GM13976 (cell line): ENCODE results near the gene RGS16.

Experiments used
- DNase-seq: peaks from one replicate; pipeline ENCODE4 v3.0.0; 2012; ENCODE audit warnings: low spot score
- CTCF ChIP-seq: IDR thresholded peaks from 2 replicates; pipeline ENCODE4 v1.5.1; 2012; ENCODE audit warnings: borderline replicate concordance, mild to moderate bottlenecking; ENCODE audit not compliant: insufficient read depth; ENCODE audit errors: extremely low read depth, missing control alignments, control extremely low read depth
- in situ Hi-C: fragments of 300-500 bp; cut with MboI; formaldehyde crosslinking; loops from one replicate; pipeline ENCODE4 v1.12.0; 2022; ENCODE audit warnings: low sequenced_read_pairs, mixed read lengths, inconsistent platforms; ENCODE audit not compliant: unreplicated experiment

RGS16 gene

GRCh38 chr1:182630586-182630985, 26.4 kb upstream of the RGS16 start:
- no peak for TF ChIP-seq CTCF
- DNase-seq: no peak
- in situ Hi-C loops: no loop called here

GRCh38 chr1:182629499-182630096, 25.4 kb upstream of the RGS16 start:
- DNase-seq: no peak
- TF ChIP-seq CTCF: no peak
- in situ Hi-C loops: no loop called here

- no peak for DNase-seq
- TF ChIP-seq CTCF: no peak
- in situ Hi-C loops: no loop called here
These were observed 24.9 kb upstream of the RGS16 start for GRCh38 chr1:182629080-182629479.

GRCh38 chr1:182628657-182629056, 24.5 kb upstream of the RGS16 start:
- in situ Hi-C loops: no loop called here
- no peak for TF ChIP-seq CTCF
- DNase-seq: no peak

GRCh38 chr1:182627622-182628021, 23.4 kb upstream of the RGS16 start:
- no peak for DNase-seq
- in situ Hi-C loops: no loop called here
- no peak for TF ChIP-seq CTCF

- no peak for DNase-seq
- TF ChIP-seq CTCF: no peak
- in situ Hi-C loops: no loop called here
These were observed 22.3 kb upstream of the RGS16 start for GRCh38 chr1:182626527-182626926.
